Activated CD8-positive, alpha-beta memory T cell treated with anti-CD3 and anti-CD28 coated beads, Interleukin-2, amount 50 U/mL, for 4 hours (primary cell): ENCODE measurements around the gene PTPRH.
A peak's percentile ranks its signal among the peaks of the same experiment; 100 is the strongest.
"Not testable (repeated sequence)": the region's sequence is repeated elsewhere in the genome, so short reads cannot be mapped to it uniquely, and the experiment has no call there.

Experiments
- DNase-seq: peaks from one replicate; pipeline ENCODE4 v3.0.0-alpha.2; 2020

The PTPRH gene

GRCh38 chr19:55224038-55224665, 14.9 kb upstream of the PTPRH start:
- DNase-seq, result no peak

- no peak for DNase-seq
Measured at GRCh38 chr19:55223291-55224037, 14.2 kb upstream of the PTPRH start.

GRCh38 chr19:55220525-55220924, 11.2 kb upstream of the PTPRH start:
- DNase-seq, result no peak

GRCh38 chr19:55216461-55217198, 7.3 kb upstream of the PTPRH start:
- peak; percentile 41 for DNase-seq

GRCh38 chr19:55213547-55213946, 4.2 kb upstream of the PTPRH start:
- DNase-seq, result no peak

- peak; percentile 43 for DNase-seq
Measured at GRCh38 chr19:55212447-55212846, 3.1 kb upstream of the PTPRH start.

GRCh38 chr19:55209693-55210472, 582 bp upstream of the PTPRH start:
- DNase-seq, result no peak

- peak; percentile 45 for DNase-seq
Measured at GRCh38 chr19:55206664-55207500, 2.4 kb downstream of the PTPRH start.

GRCh38 chr19:55202199-55202598, 7.1 kb downstream of the PTPRH start:
- not testable (repeated sequence) for DNase-seq

GRCh38 chr19:55199620-55200204, 9.6 kb downstream of the PTPRH start:
- DNase-seq, result no peak

GRCh38 chr19:55198651-55199050, 10.7 kb downstream of the PTPRH start:
- no peak for DNase-seq

- no peak for DNase-seq
Measured at GRCh38 chr19:55197528-55197927, 11.8 kb downstream of the PTPRH start.

GRCh38 chr19:55196803-55197202, 12.5 kb downstream of the PTPRH start:
- DNase-seq, result no peak

- no peak for DNase-seq
Measured at GRCh38 chr19:55193481-55193880, 15.8 kb downstream of the PTPRH start.

- DNase-seq, result no peak
Measured at GRCh38 chr19:55189403-55189835, 19.9 kb downstream of the PTPRH start.

- DNase-seq, result no peak
Measured at GRCh38 chr19:55188625-55189024, 20.7 kb downstream of the PTPRH start.

- no peak for DNase-seq
Measured at GRCh38 chr19:55186080-55186479, 23.2 kb downstream of the PTPRH start.

- DNase-seq, result no peak
Measured at GRCh38 chr19:55181740-55182139, 27.6 kb downstream of the PTPRH start.

- peak; percentile 67 for DNase-seq
Measured at GRCh38 chr19:55179606-55180484, 29.5 kb downstream of the PTPRH start, which contains the start of gene SYT5. TSS of gene SYT5 (minus strand) at chr19:55180289. CDS start at chr19:55179041, 1,248 bp downstream.
